SK-N-SH (cell line): ENCODE data around the gene NIN.

ENCODE experiments used
- CTCF ChIP-seq: fragments of 200-600 bp; sonication (generic); IDR thresholded peaks from 2 replicates; pipeline ENCODE4 v1.6.1; 2017; ENCODE audit warnings: antibody characterized with exemption, mild to moderate bottlenecking, moderate library complexity
- SIN3A ChIP-seq: IDR thresholded peaks from 2 replicates; pipeline ENCODE4 v1.6.1; 2012; ENCODE audit warnings: low read depth, mild to moderate bottlenecking, low read length, moderate library complexity, borderline replicate concordance
- ZBTB33 ChIP-seq: IDR thresholded peaks from 2 replicates; pipeline ENCODE4 v1.4.0; 2012; ENCODE audit warnings: low read depth, borderline replicate concordance

DNA sequence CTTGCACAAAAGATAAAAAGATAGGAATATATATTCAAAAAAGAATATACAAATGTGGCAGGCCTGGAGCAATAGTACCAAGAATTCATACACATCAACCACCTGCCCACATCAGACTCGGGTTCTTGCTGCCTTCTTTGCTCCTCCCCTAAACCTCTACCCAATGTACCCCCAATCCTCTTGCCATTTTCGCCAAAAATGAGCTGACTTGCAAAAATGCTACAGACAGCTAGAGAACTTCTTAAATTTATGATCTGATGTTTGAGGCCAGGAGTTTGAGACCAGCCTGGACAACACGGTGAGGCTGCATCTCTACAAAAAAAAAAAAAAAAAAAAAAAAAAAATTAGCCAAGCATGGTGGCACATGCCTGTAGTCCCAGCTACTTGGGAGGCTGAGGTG is 119.9 kb downstream of the NIN start:
- TF ChIP-seq CTCF: no peak
- TF ChIP-seq ZBTB33: no peak
- TF ChIP-seq SIN3A: no peak
